ENCODE results near the gene DSG1.
"Not testable (repeated sequence)": the region's sequence is repeated elsewhere in the genome, so short reads cannot be mapped to it uniquely, and the experiment has no call there.

Gene DSG1

DNA sequence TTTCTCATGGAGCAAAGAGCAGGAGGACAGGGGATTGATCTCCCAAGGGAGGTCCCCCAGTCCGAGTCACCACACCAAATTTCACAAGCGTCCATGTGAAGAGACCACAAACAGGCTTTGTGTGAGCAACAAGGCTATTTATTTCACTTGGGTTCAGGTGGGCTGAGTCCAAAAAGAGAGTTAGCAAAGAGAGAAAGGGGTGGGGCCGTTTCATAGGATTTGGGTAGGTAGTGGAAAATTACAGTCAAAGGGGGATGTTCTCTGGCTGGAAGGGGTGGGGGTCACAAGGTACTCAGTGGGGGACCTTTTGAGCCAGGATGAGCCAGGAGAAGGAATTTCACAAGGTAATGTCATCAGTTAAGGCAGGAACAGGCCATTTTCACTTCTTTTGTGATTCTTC lies 28.5 kb upstream of the DSG1 start:
- not testable (repeated sequence) for H3K4me3 ChIP-seq (ENCODE audit: low read depth in 1 of 2, low read length in 2 of 2); H3K27ac ChIP-seq (ENCODE audit: low read depth, low read length); H3K27me3 ChIP-seq (ENCODE audit: control insufficient read depth in 1 of 2, insufficient read depth in 2 of 2, low read length in 2 of 2); H3K36me3 ChIP-seq (ENCODE audit: control insufficient read depth in 1 of 2, insufficient read depth in 2 of 2, low read length in 2 of 2); H3K4me1 ChIP-seq (ENCODE audit: control insufficient read depth in 1 of 2, insufficient read depth in 2 of 2, low read length in 2 of 2); H3K9ac ChIP-seq (ENCODE audit: low read depth in 1 of 2, low read length in 2 of 2)
- peaks cover 0 to 13% of the 10 kb centered on the region in 2 donors for H3K9me3 ChIP-seq (ENCODE audit: control insufficient read depth in 1 of 2, low read length in 2 of 2)

- H3K36me3 ChIP-seq (ENCODE audit: control insufficient read depth in 1 of 2, insufficient read depth in 2 of 2, low read length in 2 of 2) = no peaks in the 10 kb centered on the region
- H3K4me3 ChIP-seq (ENCODE audit: low read depth in 1 of 2, low read length in 2 of 2) = no peak overlapping the region
- H3K4me1 ChIP-seq (ENCODE audit: control insufficient read depth in 1 of 2, insufficient read depth in 2 of 2, low read length in 2 of 2) = no peaks in the 10 kb centered on the region
- no peak overlapping the region for H3K9ac ChIP-seq (ENCODE audit: low read depth in 1 of 2, low read length in 2 of 2)
- H3K27me3 ChIP-seq (ENCODE audit: control insufficient read depth in 1 of 2, insufficient read depth in 2 of 2, low read length in 2 of 2) = no peaks in the 10 kb centered on the region
- no peak overlapping the region for H3K27ac ChIP-seq (ENCODE audit: low read depth, low read length)
- peaks cover 0 to 9% of the 10 kb centered on the region in 2 donors for H3K9me3 ChIP-seq (ENCODE audit: control insufficient read depth in 1 of 2, low read length in 2 of 2)
These were observed 26.3 kb upstream of the DSG1 start for GRCh38 chr18:31291688-31292087.

- H3K4me1 ChIP-seq (ENCODE audit: control insufficient read depth in 1 of 2, insufficient read depth in 2 of 2, low read length in 2 of 2) = no peaks in the 10 kb centered on the region
- no peak overlapping the region for H3K27ac ChIP-seq (ENCODE audit: low read depth, low read length)
- H3K9ac ChIP-seq (ENCODE audit: low read depth in 1 of 2, low read length in 2 of 2) = no peak overlapping the region
- peaks cover 0 to 9% of the 10 kb centered on the region in 2 donors for H3K9me3 ChIP-seq (ENCODE audit: control insufficient read depth in 1 of 2, low read length in 2 of 2)
- H3K36me3 ChIP-seq (ENCODE audit: control insufficient read depth in 1 of 2, insufficient read depth in 2 of 2, low read length in 2 of 2) = no peaks in the 10 kb centered on the region
- H3K4me3 ChIP-seq (ENCODE audit: low read depth in 1 of 2, low read length in 2 of 2) = no peak overlapping the region
- H3K27me3 ChIP-seq (ENCODE audit: control insufficient read depth in 1 of 2, insufficient read depth in 2 of 2, low read length in 2 of 2) = no peaks in the 10 kb centered on the region
These were observed 23.7 kb upstream of the DSG1 start for GRCh38 chr18:31294199-31294747.

GRCh38 chr18:31297248-31297647 lies 20.7 kb upstream of the DSG1 start:
- no peaks in the 10 kb centered on the region for H3K27me3 ChIP-seq (ENCODE audit: control insufficient read depth in 1 of 2, insufficient read depth in 2 of 2, low read length in 2 of 2)
- no peaks in the 10 kb centered on the region for H3K4me1 ChIP-seq (ENCODE audit: control insufficient read depth in 1 of 2, insufficient read depth in 2 of 2, low read length in 2 of 2)
- no peak overlapping the region for H3K4me3 ChIP-seq (ENCODE audit: low read depth in 1 of 2, low read length in 2 of 2)
- no peaks in the 10 kb centered on the region for H3K36me3 ChIP-seq (ENCODE audit: control insufficient read depth in 1 of 2, insufficient read depth in 2 of 2, low read length in 2 of 2)
- H3K27ac ChIP-seq (ENCODE audit: low read depth, low read length) = no peak overlapping the region
- H3K9ac ChIP-seq (ENCODE audit: low read depth in 1 of 2, low read length in 2 of 2) = no peak overlapping the region
- H3K9me3 ChIP-seq (ENCODE audit: control insufficient read depth in 1 of 2, low read length in 2 of 2) = peaks cover 0 to under 1% of the 10 kb centered on the region in 2 donors

DNA sequence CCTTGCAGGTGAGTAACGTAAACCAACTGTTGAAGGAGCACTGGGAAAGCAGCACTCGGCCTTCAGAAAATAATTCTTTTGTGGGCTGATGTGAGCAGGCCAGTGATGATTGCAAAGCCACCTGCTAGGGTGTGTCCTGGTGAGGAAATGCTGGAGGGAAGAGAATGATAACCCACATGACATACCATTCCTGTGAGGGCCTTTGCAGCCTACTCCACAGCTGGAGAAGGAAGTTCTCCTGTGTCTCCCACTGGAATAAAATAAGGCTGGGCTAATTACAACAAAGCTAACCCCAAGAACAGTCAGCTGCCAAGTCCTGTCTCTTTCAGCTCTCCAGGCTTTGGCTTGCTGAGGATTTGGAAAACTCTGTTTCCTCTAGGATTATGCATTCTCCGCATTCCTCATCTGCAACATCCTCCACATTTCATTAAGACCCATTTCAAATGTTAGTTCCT lies 16.7 kb upstream of the DSG1 start:
- Histone ChIP-seq H3K4me3 (ENCODE audit: low read depth in 1 of 2, low read length in 2 of 2) (no peak overlapping the region), H3K4me1 (ENCODE audit: control insufficient read depth in 1 of 2, insufficient read depth in 2 of 2, low read length in 2 of 2) (no peaks in the 10 kb centered on the region)

GRCh38 chr18:31302991-31303390 lies 15.0 kb upstream of the DSG1 start:
- Histone ChIP-seq H3K27ac (ENCODE audit: low read depth, low read length) (no peak overlapping the region), H3K36me3 (ENCODE audit: control insufficient read depth in 1 of 2, insufficient read depth in 2 of 2, low read length in 2 of 2) (no peaks in the 10 kb centered on the region), H3K4me3 (ENCODE audit: low read depth in 1 of 2, low read length in 2 of 2) (no peak overlapping the region), H3K9me3 (ENCODE audit: control insufficient read depth in 1 of 2, low read length in 2 of 2) (no peaks in the 10 kb centered on the region), H3K9ac (ENCODE audit: low read depth in 1 of 2, low read length in 2 of 2) (no peak overlapping the region), H3K27me3 (ENCODE audit: control insufficient read depth in 1 of 2, insufficient read depth in 2 of 2, low read length in 2 of 2) (no peaks in the 10 kb centered on the region), H3K4me1 (ENCODE audit: control insufficient read depth in 1 of 2, insufficient read depth in 2 of 2, low read length in 2 of 2) (no peaks in the 10 kb centered on the region)

More for the DNA sequence above, 16.7 kb upstream of the DSG1 start:
- H3K36me3 ChIP-seq (ENCODE audit: control insufficient read depth in 1 of 2, insufficient read depth in 2 of 2, low read length in 2 of 2) = no peaks in the 10 kb centered on the region
- H3K9ac ChIP-seq (ENCODE audit: low read depth in 1 of 2, low read length in 2 of 2) = no peak overlapping the region
- H3K9me3 ChIP-seq (ENCODE audit: control insufficient read depth in 1 of 2, low read length in 2 of 2) = no peaks in the 10 kb centered on the region
- no peaks in the 10 kb centered on the region for H3K27me3 ChIP-seq (ENCODE audit: control insufficient read depth in 1 of 2, insufficient read depth in 2 of 2, low read length in 2 of 2)
- H3K27ac ChIP-seq (ENCODE audit: low read depth, low read length) = no peak overlapping the region

DNA sequence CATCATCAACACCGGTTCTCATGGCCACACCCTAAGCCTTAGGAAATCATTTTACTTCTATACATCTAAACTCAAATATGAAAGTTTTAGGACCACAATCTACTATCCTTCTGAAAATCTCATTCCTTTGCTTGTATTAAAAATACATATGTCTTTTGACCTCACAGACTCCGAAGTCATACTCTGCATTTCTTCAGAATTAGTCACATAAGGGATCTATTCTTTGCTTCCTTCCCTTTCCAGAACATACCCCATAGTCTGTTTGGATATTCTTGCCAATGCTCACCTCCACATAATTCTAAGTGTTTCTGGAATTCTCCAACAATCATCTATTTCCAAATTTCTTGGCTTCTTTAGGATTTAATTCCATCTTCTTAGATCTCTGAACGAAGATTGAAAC lies 14.2 kb upstream of the DSG1 start:
- no peak overlapping the region for H3K27ac ChIP-seq (ENCODE audit: low read depth, low read length)
- no peaks in the 10 kb centered on the region for H3K27me3 ChIP-seq (ENCODE audit: control insufficient read depth in 1 of 2, insufficient read depth in 2 of 2, low read length in 2 of 2)
- no peak overlapping the region for H3K4me3 ChIP-seq (ENCODE audit: low read depth in 1 of 2, low read length in 2 of 2)
- no peaks in the 10 kb centered on the region for H3K9me3 ChIP-seq (ENCODE audit: control insufficient read depth in 1 of 2, low read length in 2 of 2)
- H3K36me3 ChIP-seq (ENCODE audit: control insufficient read depth in 1 of 2, insufficient read depth in 2 of 2, low read length in 2 of 2) = no peaks in the 10 kb centered on the region
- no peaks in the 10 kb centered on the region for H3K4me1 ChIP-seq (ENCODE audit: control insufficient read depth in 1 of 2, insufficient read depth in 2 of 2, low read length in 2 of 2)
- H3K9ac ChIP-seq (ENCODE audit: low read depth in 1 of 2, low read length in 2 of 2) = no peak overlapping the region

GRCh38 chr18:31309115-31309514 lies 8.8 kb upstream of the DSG1 start:
- Histone ChIP-seq H3K9me3 (ENCODE audit: control insufficient read depth in 1 of 2, low read length in 2 of 2) (no peaks in the 10 kb centered on the region), H3K4me1 (ENCODE audit: control insufficient read depth in 1 of 2, insufficient read depth in 2 of 2, low read length in 2 of 2) (no peaks in the 10 kb centered on the region), H3K4me3 (ENCODE audit: low read depth in 1 of 2, low read length in 2 of 2) (no peak overlapping the region), H3K9ac (ENCODE audit: low read depth in 1 of 2, low read length in 2 of 2) (no peak overlapping the region), H3K27me3 (ENCODE audit: control insufficient read depth in 1 of 2, insufficient read depth in 2 of 2, low read length in 2 of 2) (no peaks in the 10 kb centered on the region), H3K27ac (ENCODE audit: low read depth, low read length) (no peak overlapping the region), H3K36me3 (ENCODE audit: control insufficient read depth in 1 of 2, insufficient read depth in 2 of 2, low read length in 2 of 2) (no peaks in the 10 kb centered on the region)

GRCh38 chr18:31316974-31317373 lies 986 bp upstream of the DSG1 start:
- no peaks in the 10 kb centered on the region for H3K27me3 ChIP-seq (ENCODE audit: control insufficient read depth in 1 of 2, insufficient read depth in 2 of 2, low read length in 2 of 2)
- H3K36me3 ChIP-seq (ENCODE audit: control insufficient read depth in 1 of 2, insufficient read depth in 2 of 2, low read length in 2 of 2) = no peaks in the 10 kb centered on the region
- H3K9ac ChIP-seq (ENCODE audit: low read depth in 1 of 2, low read length in 2 of 2) = no peak overlapping the region
- H3K27ac ChIP-seq (ENCODE audit: low read depth, low read length) = no peak overlapping the region
- H3K4me1 ChIP-seq (ENCODE audit: control insufficient read depth in 1 of 2, insufficient read depth in 2 of 2, low read length in 2 of 2) = no peaks in the 10 kb centered on the region
- no peaks in the 10 kb centered on the region for H3K9me3 ChIP-seq (ENCODE audit: control insufficient read depth in 1 of 2, low read length in 2 of 2)
- no peak overlapping the region for H3K4me3 ChIP-seq (ENCODE audit: low read depth in 1 of 2, low read length in 2 of 2)

DNA sequence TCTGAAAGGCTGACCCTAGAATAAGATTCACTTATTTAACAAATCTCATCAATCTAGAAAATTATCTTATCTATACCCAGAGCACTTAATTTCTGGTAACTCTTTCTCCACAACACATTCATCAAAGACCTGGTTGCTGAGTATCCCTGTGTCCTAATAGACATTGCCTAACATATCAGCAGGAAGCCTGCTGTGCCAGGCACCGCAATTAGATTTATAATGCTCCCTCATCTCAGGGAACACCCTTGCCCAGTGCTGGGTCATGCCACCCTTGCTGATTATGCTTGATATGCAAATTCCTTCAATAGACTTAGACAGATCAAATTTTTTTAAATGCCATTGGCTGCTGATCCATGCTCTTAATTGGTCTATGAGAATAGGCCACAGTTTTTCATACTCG lies 3.8 kb downstream of the DSG1 start:
- no peak overlapping the region for H3K9ac ChIP-seq (ENCODE audit: low read depth in 1 of 2, low read length in 2 of 2)
- H3K4me1 ChIP-seq (ENCODE audit: control insufficient read depth in 1 of 2, insufficient read depth in 2 of 2, low read length in 2 of 2) = no peaks in the 10 kb centered on the region
- no peaks in the 10 kb centered on the region for H3K9me3 ChIP-seq (ENCODE audit: control insufficient read depth in 1 of 2, low read length in 2 of 2)
- no peaks in the 10 kb centered on the region for H3K27me3 ChIP-seq (ENCODE audit: control insufficient read depth in 1 of 2, insufficient read depth in 2 of 2, low read length in 2 of 2)
- H3K27ac ChIP-seq (ENCODE audit: low read depth, low read length) = no peak overlapping the region
- no peaks in the 10 kb centered on the region for H3K36me3 ChIP-seq (ENCODE audit: control insufficient read depth in 1 of 2, insufficient read depth in 2 of 2, low read length in 2 of 2)
- H3K4me3 ChIP-seq (ENCODE audit: low read depth in 1 of 2, low read length in 2 of 2) = no peak overlapping the region

DNA sequence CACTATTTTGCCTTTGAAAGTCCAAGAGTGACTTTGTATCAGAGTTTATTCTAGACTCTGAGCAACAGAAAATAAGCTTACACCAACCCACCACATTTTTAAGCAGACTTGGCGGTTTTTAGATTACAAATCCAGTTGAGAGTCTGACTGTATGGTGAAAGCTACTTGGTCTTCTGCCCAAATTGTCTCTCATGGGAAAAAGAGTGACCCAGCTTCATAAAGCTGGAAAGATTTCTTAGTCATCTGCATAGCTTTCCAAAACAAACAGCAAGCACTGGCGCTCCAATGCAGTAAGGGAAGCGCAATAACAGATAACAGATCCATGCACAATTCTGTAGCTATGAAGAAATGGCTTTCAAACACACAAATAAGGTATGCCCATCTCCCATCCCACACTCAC lies 7.1 kb downstream of the DSG1 start:
- Histone ChIP-seq H3K4me1 (ENCODE audit: control insufficient read depth in 1 of 2, insufficient read depth in 2 of 2, low read length in 2 of 2) (no peaks in the 10 kb centered on the region), H3K27ac (ENCODE audit: low read depth, low read length) (no peak overlapping the region), H3K36me3 (ENCODE audit: control insufficient read depth in 1 of 2, insufficient read depth in 2 of 2, low read length in 2 of 2) (no peaks in the 10 kb centered on the region)

More for the DNA sequence above, 7.1 kb downstream of the DSG1 start:
- no peaks in the 10 kb centered on the region for H3K9me3 ChIP-seq (ENCODE audit: control insufficient read depth in 1 of 2, low read length in 2 of 2)
- H3K4me3 ChIP-seq (ENCODE audit: low read depth in 1 of 2, low read length in 2 of 2) = no peak overlapping the region
- no peak overlapping the region for H3K9ac ChIP-seq (ENCODE audit: low read depth in 1 of 2, low read length in 2 of 2)
- no peaks in the 10 kb centered on the region for H3K27me3 ChIP-seq (ENCODE audit: control insufficient read depth in 1 of 2, insufficient read depth in 2 of 2, low read length in 2 of 2)

Measured in duodenal mucosa (tissue), 2 donors.